Measurements from ENCODE around the gene CCL8.

DNA sequence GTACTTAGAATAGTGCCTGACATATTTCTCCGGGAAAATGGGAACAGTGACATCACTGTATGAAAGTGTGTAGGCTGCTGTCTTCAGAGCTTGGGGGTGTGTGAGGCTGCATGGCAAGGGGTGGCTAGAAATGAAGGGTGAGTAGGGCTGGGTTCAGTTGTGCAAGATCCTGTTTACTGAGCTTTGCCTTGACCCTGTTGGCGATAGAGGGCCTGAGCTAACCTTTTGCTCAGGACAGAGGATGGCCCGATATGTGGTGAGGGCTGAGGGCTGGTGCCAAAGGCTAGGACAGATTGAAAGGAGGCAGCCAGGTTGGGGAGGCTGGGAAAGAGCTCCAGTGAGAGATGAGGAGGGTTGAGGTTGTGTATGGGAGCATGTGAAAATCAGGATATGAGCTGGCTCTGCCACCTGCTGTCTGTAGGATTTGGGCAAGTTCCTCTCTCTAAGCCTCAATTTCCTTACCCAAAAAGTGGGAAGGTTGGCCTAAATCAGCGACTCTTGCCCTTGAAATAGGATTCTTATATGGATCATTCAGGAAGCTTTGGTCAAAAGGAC lies 49.8 kb downstream of the CCL8 start:
- TF ChIP-seq CTCF (conservative IDR thresholded peaks at IDR 0.05; ENCODE audit: low read length) (no peak), EZH2phosphoT487 (IDR thresholded peaks at IDR 0.05; ENCODE audit: borderline replicate concordance, low read depth, low read length) (no peak)
